ENCODE data around the gene CNTRL.

GRCh38 chr9:121201045-121201737 lies 126.4 kb downstream of the CNTRL start:
- TF ChIP-seq CTCF (conservative IDR thresholded peaks at IDR 0.05 in 1 of 2, IDR thresholded peaks at IDR 0.05 in 1 of 2; ENCODE audit: low read depth in 1 of 2, low read length in 2 of 2), result no peak
- TF ChIP-seq EZH2 (IDR thresholded peaks at IDR 0.05; ENCODE audit: low read length, missing control alignments), result no peak
